Measurements from ENCODE around the gene SMR3B.

The SMR3B gene

DNA sequence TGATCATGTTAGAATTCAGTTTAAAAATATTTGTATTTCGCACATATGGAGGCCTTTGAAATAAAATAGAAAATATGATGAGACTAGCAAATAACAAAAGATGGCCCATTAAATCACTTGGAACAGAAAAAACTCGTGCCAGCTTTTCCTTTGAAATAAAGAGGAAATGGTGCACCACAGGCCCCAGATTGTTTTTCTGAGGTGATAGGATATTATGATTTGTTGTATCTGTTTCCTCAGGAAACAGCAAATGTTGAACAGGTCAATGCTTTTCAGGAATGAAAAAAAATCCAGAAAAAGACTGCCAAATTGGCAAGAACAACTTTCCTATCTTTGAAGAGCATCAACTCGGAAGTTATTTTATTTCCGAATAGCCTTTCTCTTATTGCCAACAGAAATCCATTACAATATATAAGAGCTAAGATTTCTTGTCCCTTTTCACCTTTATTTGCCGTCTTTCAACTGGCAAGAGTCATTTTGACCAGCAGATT lies at the start of gene SMR3B:
Gene SMR3B (plus strand): TSS at position 441 of the 491 bp plus-strand sequence. CDS start 1,380 bp downstream, outside the sequence.
- no peak for DNase-seq

DNA sequence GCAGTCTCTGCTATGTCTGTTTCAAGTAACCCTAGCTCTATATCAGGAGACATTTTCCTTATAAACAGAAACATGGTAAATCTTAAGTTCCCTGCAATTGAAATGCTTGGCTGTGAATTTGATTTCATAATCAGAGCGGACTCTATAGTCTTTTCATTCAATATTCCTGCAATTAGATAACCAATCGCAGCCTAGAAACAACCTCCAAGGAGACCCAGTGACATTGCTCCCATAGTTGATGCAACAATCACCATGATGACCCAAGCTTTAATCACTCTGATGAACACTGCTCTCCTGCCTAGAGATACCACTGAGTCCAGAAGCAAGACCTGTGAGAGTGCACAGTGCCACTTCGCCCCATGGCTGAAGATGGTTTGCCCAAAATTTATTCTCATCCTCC lies 48.2 kb upstream of the SMR3B start, which contains the start of gene CABS1:
Gene CABS1 (plus strand): TSS at position 301 of the 400 bp plus-strand sequence. CDS start 59 bp downstream, at position 360.
- DNase-seq: no peak

DNA sequence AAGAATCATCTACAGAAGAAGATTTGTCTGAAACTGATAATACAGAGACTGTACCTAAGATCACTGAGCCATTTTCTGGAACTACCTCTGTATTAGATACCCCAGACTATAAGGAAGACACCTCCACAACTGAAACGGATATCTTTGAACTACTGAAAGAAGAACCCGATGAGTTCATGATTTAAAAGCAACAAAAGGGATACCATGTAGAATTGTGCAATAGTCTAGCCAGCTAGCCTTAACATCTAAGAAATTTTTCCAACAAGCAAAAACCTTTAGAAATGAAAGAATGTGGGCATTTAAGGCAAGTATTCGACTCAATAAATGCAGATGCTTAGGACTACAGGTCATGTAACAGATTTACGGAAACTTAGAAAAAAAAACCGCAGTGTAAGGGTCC lies 46.9 kb upstream of the SMR3B start:
- no peak for DNase-seq

DNA sequence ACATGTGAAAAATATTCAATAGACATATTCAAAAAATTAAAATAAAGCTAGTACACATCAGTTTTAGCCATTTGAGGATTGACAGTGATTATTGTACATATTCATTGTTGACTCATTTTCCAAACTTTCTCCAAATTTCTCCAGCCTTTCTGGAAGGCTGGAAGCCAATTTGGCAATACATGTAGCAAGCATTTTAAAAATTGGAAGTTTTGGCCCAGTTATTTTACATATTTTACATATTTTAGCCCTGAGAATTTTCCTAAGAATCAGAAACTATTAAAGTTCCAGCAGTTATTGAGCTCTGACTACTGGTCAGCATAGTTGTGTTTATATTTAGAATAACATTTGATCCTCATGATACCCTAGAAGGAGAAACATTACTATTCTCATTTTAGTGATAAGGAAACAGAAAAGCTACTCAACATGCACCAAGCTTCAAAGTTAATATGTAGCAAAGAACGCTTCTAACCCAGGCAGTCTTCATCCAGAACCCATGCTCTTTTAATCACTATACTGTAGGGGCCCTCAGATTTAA lies 45.0 kb upstream of the SMR3B start:
- DNase-seq: no peak

DNA sequence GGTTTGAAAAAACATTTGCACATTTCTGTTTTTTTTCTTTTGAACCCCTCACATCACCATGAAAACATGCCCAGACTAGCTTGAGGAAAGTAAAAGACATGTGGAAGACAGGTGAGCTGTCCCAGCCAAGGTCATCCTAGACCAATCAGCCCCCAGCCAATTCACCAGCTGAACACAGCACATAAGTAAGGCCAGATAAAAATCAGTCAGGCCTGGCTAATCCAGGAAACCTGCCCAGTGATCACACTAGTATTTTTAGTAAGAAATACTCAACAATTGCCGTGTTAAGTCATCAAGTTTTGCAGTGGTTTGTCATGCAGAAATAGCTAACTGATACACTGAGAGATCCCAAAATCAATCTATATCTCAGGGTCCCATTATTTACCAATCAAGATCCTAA lies 26.7 kb upstream of the SMR3B start:
- no peak for DNase-seq

DNA sequence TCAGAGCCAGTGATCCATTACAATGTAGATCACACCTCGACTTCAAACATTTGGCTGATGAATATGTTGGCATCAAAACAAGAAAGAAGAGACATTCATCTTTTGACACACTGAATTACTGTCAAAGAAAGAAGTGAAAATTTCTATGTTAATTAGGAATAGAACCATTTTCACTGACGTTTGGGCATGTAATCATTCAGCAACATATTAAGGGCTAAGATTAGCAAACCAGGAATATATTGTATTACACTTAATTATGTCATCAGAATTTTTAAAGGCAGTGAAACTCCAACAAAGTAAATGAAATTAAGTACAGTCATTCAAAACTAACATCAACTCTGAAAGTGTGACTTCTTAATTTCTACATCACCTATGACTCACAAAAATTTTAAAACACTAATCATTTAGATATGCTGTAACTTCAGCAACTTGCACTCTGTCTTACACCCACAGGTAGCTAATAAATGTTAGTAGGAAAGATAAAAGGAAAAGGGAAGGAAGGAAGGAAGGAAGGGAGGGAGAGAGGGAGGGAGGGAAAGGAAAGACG lies 23.7 kb upstream of the SMR3B start:
- DNase-seq: no peak

DNA sequence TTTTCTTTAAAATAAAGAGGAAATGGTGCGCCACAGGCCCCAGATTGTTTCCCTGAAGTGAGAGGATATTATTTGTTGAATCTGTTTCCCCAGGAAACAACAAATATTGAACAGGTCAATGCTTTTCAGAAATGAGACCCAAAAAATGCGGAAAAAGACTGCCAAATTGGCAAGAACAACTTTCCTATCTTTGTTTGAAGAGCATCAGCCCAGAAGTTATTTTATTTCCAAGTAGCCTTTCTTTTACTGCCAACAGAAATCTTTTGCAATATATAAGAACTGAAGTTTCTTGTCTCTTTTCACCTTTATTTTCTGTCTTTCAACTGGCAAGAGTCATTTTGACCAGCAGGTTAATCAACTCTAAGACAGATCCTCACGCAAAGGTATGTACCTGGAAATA lies 22.5 kb upstream of the SMR3B start, which contains the start of gene SMR3A:
Gene SMR3A (plus strand): TSS at position 301 of the 400 bp plus-strand sequence. CDS start 1,356 bp downstream, outside the sequence.
- DNase-seq: no peak

DNA sequence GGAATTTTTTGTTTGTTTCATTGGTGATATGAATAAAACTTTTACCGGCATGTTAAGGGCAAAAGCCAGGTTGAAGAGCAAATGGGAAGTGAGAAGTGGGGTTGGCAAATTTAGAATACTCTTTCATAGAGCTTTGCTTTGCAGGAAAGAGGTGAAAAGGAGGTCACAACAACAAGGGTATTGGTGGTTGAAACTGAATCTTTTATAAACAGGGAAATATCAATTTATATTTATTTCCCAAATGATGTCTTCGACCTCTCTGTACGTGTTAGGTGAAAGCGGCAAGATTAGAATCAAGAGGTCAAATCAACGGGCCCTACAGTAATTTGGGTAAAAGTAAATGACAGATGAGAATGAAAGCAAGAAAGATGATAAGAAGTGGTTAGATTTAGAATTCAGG lies 18.9 kb upstream of the SMR3B start:
- DNase-seq: no peak

DNA sequence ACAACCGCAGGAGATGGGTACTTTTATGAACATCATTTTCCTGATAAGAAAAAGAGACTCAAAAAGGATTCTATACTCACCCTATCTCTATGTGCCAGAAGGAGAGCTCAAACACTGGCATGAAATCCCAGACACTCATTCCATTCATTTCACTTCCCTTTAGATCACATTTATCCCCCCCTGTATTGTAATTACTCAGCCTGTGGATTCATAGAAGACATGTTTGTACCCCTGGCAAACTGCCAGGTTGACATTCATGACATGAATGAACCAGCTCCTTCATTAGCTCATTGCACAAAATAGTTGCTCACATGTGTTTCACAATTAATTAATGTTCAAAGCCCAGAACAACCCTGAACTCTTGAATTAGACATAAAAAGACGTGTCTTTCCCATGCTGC lies 17.5 kb upstream of the SMR3B start:
- DNase-seq: no peak

DNA sequence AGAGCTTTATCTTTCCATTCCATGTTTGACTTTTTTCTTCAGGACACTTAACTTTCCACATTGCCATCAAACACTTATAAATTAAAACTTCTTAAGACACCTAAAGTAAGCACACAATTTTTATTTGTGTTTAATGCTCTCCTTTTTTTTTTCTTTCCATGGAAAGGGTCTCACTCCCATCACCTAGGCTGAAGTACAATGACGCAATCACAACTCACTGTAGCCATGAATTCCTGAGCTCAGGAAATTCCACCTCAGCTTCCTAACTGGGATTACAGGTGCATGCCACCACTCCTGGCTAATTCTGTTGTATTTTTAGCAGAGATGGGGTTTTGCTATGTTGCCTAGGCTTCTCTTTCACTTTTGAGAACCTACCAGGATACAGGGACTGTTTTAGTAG lies 15.1 kb upstream of the SMR3B start:
- no peak for DNase-seq

DNA sequence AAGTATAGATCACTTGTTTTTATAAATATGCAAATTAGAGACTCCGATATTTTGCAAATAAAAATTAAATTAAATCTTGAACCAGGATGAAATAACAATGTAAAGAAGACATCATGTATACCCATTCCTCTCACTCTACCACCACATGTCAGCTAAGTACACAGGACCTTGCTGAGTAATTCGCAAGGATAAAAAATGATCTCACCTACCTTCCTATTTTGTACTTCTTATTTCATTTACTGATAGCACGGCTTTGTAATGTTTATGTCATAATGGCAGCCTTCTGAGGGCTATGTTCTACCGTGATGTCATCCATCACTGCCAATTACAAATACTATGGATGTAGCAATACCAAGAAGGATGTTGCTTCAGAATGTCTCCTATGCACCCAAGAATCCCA lies 10.9 kb upstream of the SMR3B start:
- no peak for DNase-seq

DNA sequence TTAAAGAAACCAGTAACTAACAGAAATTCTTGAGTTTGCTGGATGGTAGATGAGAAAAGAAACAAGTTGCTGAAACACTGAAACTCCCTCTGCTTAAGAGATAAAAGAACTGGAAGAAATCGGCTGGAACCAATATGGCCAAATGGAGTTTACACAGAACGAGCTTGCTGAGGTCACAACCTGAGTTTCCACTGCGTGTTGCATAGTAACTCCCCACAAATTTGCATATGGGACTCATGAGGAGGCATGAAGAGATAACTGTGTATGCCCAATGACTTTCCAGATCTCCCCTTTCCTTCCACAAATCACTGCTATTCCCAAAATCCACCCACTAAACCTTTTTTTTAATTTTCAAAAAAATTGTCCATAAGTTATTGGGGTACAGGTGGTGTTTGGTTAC lies 10.2 kb upstream of the SMR3B start:
- no peak for DNase-seq

DNA sequence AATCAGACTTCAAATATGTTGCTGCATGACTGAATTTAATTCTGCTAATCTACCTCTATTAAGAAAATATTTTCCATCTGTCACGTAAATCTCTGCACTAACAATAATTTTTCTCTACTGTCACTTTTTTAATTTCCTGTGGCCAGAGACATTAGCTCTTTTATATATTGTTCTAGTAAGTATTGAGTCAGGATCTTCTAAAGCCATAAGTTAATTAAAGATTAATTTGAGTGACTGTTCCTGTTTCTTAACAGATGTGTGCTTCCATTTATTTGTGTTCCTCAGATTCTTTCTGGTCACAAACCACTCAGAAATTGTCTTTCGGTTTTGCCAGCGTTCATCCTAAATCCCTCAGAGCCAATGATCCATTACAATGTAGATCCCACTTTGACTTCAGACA lies 2.4 kb upstream of the SMR3B start:
- no peak for DNase-seq

DNA sequence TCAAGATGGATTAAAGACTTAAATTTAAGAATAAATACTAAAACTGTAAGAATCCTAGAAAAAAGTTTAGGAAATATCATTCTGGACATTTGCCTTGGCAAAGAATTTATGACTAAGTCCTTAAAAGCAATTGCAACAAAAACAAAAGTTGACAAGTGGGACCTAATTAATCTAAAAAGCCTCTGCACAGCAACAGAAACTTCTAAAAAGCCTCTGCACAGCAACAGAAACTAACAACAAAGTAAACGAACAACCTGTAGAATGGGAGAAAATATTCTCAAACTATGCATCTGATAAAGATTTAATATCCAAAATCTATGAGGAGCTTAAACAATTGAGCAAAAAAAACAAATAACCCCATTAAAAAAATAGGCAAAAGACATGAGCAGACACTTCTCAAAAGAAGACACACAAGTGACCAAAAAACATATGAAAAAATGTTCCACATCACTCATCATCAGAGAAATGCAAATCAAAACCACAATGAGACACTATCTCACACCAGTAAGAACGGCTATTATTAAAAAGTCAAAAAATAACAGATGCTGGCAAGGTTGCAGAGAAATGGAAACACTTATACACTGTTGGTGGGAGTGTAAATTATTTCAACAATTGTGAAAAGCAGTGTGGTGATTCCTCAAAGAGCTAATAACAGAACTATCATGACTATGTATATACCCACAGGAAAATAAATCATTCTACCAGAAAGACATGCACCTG lies 9.3 kb downstream of the SMR3B start:
- DNase-seq: no peak

DNA sequence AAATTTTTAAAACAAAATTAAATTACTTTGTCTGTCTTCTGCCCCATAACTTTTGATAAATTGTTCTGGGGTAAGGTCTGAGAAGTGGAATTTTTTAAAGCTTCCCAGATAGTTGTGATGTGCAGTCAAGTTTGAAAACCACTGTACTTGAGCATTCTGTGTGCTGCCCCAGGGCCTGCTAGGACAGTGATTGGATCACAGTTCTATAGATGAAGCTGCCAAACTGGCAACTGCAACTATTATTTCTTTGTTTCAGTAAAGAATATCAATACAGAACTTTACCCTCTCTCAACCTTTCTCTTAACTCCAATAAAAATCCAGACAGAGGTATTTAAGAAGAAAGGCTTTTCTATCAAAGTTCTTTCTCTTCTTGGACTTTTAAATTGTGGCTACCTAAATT lies 14.6 kb downstream of the SMR3B start, which contains the start of gene OPRPN:
Gene OPRPN (plus strand): TSS at position 361 of the 400 bp plus-strand sequence. CDS start 1,346 bp downstream, outside the sequence.
- DNase-seq: no peak

DNA sequence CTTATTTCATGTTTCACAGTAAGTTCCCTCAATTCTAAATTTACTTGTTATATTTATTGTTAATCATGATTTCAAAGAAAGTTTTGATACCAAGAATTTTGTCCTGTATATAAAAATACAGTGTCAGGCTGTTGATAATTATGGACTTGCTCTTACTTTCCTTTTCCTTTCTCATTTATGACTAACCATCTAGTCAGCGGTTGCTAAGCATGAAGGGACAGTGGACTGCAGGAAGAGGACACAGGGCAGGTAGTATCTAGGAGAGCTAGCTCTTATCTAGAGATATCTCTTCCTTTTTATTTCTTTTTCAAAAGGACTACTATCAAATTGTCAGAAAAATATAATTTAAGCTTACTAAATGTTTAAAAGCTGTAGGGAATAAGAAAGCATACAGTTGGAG lies 16.4 kb downstream of the SMR3B start:
- no peak for DNase-seq

DNA sequence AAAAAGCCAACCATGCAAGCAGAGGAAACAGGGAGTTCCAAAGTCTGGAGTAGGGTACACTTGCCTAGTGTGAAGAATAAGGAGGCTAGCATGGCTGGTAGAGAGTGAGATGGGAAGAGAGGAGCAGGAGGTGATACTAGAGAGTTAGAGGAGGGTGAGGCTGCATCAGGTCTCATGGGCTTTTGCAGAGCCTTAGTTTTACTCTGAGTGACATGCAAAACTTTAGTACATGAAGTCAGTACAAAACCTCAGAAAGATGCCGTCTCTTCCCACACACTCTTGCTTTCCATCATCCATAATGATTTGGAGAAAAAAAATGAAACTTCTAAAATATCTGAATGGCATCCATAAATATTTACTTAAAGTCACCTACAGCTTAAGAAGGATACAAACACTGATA lies 19.8 kb downstream of the SMR3B start:
- no peak for DNase-seq

DNA sequence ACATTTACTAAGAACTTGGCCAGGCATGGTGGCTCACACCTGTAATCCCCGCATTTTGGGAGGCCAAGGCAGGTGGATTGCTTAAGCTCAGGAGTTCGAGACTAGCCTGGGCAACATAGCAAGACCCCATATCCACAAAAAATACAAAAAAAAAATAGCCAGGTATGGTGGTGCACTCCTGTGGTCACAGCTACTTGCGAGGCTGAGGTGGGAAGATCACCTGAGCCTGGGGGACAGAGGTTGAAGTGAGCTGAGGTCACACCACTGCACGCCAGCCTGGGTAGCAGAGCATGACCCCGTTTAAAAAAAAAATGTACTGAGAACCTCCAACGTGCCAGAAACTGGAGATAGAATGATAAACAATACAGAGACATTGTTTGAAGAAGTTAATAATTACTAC lies 22.8 kb downstream of the SMR3B start:
- DNase-seq: no peak

DNA sequence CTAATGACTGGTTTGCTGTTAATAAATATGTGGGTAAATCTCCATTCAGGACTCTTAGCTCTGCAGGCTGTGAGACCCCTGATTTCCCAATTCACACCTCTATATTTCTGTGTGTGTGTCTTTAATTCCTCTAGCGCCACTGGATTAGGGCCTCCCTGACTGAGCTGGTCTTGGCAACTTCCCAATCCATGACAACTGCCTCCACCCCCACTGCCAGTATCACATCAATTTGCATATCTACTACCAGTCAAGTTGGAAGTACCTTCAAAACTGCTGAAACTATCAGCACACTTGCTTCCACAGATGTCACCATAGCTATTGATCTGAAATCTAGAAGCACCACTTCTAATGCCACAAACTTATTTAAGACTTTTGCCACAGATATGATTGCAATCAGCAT lies 42.4 kb downstream of the SMR3B start:
- no peak for DNase-seq

DNA sequence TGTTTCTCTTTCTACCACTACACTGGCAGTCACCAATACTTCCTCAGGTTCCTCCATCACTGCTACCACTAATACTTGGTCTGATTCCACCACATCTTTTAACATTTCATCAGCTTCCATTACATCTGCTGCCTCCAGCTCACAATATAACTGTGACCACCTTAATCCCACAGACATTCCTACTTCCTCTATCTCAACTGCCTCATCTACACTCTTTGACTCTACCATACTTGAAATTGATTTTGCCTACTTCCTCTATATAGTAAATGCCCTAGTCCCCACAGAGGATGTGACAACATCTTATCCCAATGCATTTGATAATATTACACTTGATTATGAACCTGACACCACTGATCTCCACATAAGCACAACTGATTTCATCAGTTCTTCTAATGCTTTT lies 43.9 kb downstream of the SMR3B start:
- DNase-seq: no peak

DNA sequence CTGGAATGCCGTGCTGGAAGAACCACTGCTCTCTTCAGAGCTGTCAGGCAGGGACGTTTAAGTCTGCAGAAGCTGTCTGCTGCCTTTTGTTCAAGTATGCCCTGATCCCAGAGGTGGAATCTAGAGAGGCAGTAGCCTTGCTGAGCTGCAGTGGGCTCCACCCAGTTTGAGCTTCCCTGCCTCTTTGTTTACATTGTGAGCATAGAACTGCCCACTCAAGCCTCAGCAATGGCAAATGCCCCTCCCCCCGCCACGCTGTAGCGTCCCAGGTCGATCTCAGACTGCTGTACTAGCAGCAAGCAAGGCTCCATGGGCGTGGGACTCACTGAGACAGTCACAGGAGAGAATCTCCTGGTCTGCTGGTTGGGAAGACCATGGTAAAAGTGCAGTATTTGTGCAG lies 54.3 kb downstream of the SMR3B start:
- no peak for DNase-seq
